Measurements from ENCODE around the gene MC1R.
A peak's percentile ranks its signal among the peaks of the same experiment; 100 is the strongest.

MC1R gene

DNA sequence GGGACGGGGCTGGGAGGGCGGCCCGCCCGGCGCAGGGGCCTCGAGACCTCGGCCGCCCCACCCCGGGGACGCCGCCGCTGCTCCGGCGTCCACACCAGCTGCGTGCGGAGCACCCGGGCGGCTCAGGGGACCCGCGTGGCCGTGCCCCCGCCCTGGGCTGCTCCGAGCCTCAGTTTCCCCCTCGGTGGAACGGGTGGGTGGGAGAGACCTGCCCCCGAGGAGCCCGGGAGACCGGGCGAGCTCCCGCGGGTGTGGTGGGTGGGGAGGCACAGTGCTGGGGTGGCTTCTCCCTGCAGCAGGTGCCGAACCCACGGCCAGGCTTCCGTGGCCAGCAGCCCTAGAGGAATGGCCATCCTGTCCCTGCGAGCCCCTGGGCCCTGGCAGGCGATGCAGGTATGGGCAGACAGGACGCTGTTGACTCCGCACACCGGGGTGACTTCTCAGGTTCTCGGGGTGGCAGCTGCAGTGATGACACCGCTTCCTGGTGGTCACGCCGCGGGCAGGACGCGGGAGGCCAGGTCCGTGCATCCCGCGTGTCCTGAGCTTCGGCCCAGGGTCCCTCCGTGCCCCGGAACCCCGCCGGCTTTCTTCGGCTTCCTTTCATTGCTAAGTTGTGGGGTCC lies 30.6 kb downstream of the MC1R start:
- Mint-ChIP-seq H3K27ac (peak overlapping the region; percentile 90), H3K4me1 (peaks cover 59 to 82% of the 10 kb centered on the region in 2 donors), H3K9me3 (peaks cover 0 to 2% of the 10 kb centered on the region in 2 donors), H3K4me3 (peak overlapping the region; percentile 86), H3K27me3 (no peaks in the 10 kb centered on the region), H3K36me3 (peaks cover 6% of the 10 kb centered on the region in 2 donors)
- no peak for ATAC-seq (replicated peaks)
- no peak for DNase-seq

DNA sequence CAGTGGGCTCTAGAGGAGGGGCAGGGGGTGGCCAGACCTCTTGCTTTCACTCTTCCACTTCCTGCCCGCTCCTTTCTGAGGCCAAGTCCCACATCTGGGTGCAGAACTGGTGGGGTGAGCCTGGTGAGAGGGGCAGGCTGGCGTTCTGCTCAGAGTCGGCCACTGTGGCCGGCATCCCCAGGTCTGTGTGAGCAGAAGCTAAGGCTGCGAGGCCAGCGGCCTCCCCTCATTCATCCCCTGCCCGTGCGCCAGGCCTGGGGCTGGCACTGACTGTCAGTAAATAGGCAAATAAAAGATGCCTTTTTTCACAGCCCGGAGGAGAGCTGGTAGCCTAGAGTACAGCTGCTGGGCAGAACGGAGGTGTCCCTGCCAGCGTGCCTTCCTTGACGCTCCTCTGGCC lies 31.1 kb downstream of the MC1R start:
- H3K9me3 Mint-ChIP-seq, result peaks cover 0 to 1% of the 10 kb centered on the region in 2 donors
- H3K36me3 Mint-ChIP-seq, result peaks cover 9 to 10% of the 10 kb centered on the region in 2 donors
- H3K4me1 Mint-ChIP-seq, result peaks cover 62 to 82% of the 10 kb centered on the region in 2 donors
- H3K27ac Mint-ChIP-seq, result peak overlapping the region; percentile 90
- no peak for ATAC-seq (replicated peaks)
- no peaks in the 10 kb centered on the region for H3K27me3 Mint-ChIP-seq
- H3K4me3 Mint-ChIP-seq, result peak overlapping the region; percentile 86
- no peak for DNase-seq

DNA sequence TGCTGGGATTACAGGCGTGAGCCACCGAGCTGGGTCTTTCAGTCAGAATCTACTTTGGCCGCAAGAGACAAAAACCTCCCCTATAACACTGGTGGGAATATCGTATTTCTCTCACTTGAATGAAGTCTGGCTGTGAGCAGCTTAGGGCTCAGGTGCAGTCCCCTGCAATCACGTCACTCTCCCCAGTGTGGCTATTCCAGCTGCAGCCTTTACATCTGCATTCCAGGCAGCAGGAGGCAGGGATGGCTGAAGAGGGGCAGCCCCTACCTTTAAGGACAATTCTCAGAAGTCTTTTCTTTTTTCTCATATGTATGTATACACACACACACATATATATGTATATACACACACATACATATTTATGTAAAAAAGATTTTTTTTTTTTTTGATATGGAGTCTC lies 32.8 kb downstream of the MC1R start:
- H3K27ac Mint-ChIP-seq, result no peak overlapping the region
- DNase-seq, result no peak
- H3K27me3 Mint-ChIP-seq, result no peaks in the 10 kb centered on the region
- H3K4me3 Mint-ChIP-seq, result no peak overlapping the region
- no peak for ATAC-seq (replicated peaks)
- peaks cover 16 to 18% of the 10 kb centered on the region in 2 donors for H3K36me3 Mint-ChIP-seq
- no peaks in the 10 kb centered on the region for H3K9me3 Mint-ChIP-seq
- H3K4me1 Mint-ChIP-seq, result peaks cover 61 to 87% of the 10 kb centered on the region in 2 donors

GRCh38 chr16:89952049-89952448 lies 33.4 kb downstream of the MC1R start:
- H3K4me3 Mint-ChIP-seq, result no peak overlapping the region
- no peak for ATAC-seq (replicated peaks)
- H3K9me3 Mint-ChIP-seq, result no peaks in the 10 kb centered on the region
- H3K36me3 Mint-ChIP-seq, result peaks cover 21 to 23% of the 10 kb centered on the region in 2 donors
- no peaks in the 10 kb centered on the region for H3K27me3 Mint-ChIP-seq
- DNase-seq, result no peak
- no peak overlapping the region for H3K27ac Mint-ChIP-seq
- H3K4me1 Mint-ChIP-seq, result peaks cover 64 to 87% of the 10 kb centered on the region in 2 donors

DNA sequence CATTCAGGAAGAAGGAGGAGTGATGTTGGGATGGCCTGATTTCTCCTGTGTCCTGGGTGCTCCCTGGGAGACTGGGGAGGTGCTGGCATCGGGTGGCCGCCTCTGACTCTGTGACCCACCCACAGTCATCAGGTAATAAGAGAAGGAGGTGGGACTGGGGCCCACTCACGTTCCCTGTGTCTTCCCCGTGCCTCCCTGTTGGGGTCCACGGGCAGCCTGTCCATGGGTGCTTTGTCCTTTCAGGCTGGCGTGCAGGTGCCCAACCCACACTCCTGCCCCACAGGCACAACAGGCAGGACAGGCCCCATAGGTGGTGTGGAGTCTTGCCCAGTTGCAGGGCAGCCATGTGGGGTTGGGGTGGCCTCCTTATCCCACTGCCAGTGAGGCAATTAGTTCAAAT lies 33.9 kb downstream of the MC1R start:
- H3K27me3 Mint-ChIP-seq, result no peaks in the 10 kb centered on the region
- DNase-seq, result no peak
- no peak overlapping the region for H3K27ac Mint-ChIP-seq
- H3K9me3 Mint-ChIP-seq, result no peaks in the 10 kb centered on the region
- no peak for ATAC-seq (replicated peaks)
- H3K36me3 Mint-ChIP-seq, result peaks cover 22 to 26% of the 10 kb centered on the region in 2 donors
- H3K4me3 Mint-ChIP-seq, result no peak overlapping the region
- H3K4me1 Mint-ChIP-seq, result peaks cover 62 to 87% of the 10 kb centered on the region in 2 donors

GRCh38 chr16:89953671-89954406 lies 35.2 kb downstream of the MC1R start:
- Mint-ChIP-seq H3K4me1 (peaks cover 58 to 87% of the 10 kb centered on the region in 2 donors), H3K9me3 (no peaks in the 10 kb centered on the region)

GRCh38 chr16:89954462-89954861 lies 35.8 kb downstream of the MC1R start:
- Mint-ChIP-seq H3K36me3 (peaks cover 34 to 44% of the 10 kb centered on the region in 2 donors), H3K27me3 (no peaks in the 10 kb centered on the region), H3K27ac (peak overlapping the region; percentile 42), H3K9me3 (no peaks in the 10 kb centered on the region), H3K4me1 (peaks cover 58 to 85% of the 10 kb centered on the region in 2 donors), H3K4me3 (peak overlapping the region in 1 of 2 donors; percentile 43)
- ATAC-seq (replicated peaks) (peak in 1 of 2 donors; percentile 13), DNase-seq (no peak)

More at GRCh38 chr16:89953671-89954406, 35.2 kb downstream of the MC1R start:
- Mint-ChIP-seq H3K36me3 (peaks cover 30 to 37% of the 10 kb centered on the region in 2 donors), H3K4me3 (peak overlapping the region; percentile 43 to 45), H3K27ac (peak overlapping the region; percentile 69), H3K27me3 (no peaks in the 10 kb centered on the region)
- ATAC-seq (replicated peaks) (peak; percentile 90 to 91), DNase-seq (peak; percentile 57)

DNA sequence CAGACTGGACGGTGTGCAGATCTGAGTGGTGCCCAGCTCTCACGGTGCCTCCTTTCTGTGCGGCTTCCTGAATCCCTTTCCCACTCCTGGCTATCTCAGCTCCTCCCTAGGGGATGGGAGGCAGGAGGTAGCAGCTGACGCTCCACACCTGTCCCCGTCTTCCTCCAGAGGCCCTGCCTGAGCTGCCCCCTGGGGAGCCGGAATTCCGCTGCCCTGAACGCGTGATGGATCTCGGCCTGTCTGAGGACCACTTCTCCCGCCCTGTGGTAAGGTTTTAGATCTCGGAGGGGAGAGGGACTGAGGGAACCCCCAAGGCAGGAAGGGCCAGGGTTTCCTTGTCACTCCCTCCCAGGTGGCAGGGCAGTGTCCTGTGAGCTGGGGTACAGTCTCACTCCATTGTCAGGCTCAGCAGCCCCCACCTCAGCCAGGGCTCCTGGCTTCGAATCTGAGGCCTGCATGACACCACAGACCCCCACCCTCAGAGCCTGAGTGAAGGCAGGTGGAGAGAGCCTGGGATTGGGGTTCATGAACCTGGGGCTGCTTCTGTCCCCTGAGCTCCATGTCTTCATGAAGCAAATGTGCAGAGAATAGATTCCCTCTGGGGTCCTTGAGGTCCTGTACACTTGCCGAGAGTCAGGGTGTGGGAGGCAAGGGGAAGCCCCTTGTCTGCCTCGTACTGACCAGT lies 36.5 kb downstream of the MC1R start:
- Mint-ChIP-seq H3K4me1 (peaks cover 57 to 84% of the 10 kb centered on the region in 2 donors), H3K9me3 (no peaks in the 10 kb centered on the region), H3K36me3 (peaks cover 39 to 50% of the 10 kb centered on the region in 2 donors), H3K4me3 (peak overlapping the region in 1 of 2 donors; percentile 71), H3K27ac (no peak overlapping the region), H3K27me3 (no peaks in the 10 kb centered on the region)
- ATAC-seq (replicated peaks) (no peak), DNase-seq (no peak)

DNA sequence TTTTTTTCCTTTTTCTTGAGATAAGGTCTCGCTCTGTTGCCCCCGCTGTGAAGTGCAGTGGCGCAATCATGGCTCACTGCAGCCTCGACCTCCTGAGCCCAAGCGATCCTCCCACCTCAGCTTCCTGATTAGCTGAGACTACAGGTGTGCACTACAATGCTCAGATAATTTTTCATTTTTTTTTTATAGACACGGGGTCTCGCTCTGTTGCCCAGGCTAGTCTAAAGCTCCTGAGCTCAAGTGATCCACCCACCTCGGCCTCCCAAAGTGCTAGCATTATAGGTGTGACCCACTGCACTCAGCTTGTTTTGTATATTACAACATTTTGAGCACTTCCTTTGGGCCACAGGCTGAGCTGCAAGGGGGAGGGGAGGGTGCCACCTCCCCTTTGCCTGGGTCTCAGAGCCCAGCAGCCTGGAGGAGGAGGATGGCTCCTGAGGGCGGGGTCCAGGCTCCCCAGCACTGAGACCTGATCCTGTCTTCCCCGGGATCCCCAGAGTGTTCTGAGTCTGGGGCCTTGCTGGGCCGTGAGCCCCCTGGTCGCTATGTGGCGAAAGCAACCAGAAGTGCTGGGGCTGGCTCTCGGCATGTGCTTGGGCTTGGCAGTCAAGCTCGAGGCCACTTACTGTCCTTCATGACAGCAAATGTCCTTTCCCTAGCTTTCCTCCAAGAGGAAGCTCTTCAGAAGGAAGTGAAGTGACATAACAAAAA lies 38.0 kb downstream of the MC1R start:
- Mint-ChIP-seq H3K27ac (no peak overlapping the region), H3K4me3 (no peak overlapping the region), H3K9me3 (no peaks in the 10 kb centered on the region), H3K27me3 (no peaks in the 10 kb centered on the region), H3K36me3 (peaks cover 44 to 59% of the 10 kb centered on the region in 2 donors), H3K4me1 (peaks cover 52 to 78% of the 10 kb centered on the region in 2 donors)
- ATAC-seq (replicated peaks), result no peak
- DNase-seq, result no peak

GRCh38 chr16:89957216-89957785 lies 38.6 kb downstream of the MC1R start:
- H3K4me1 Mint-ChIP-seq, result peaks cover 49 to 72% of the 10 kb centered on the region in 2 donors
- DNase-seq (no peak), ATAC-seq (replicated peaks) (no peak)
- H3K27ac Mint-ChIP-seq, result no peak overlapping the region
- H3K4me3 Mint-ChIP-seq, result no peak overlapping the region
- H3K36me3 Mint-ChIP-seq, result peaks cover 44 to 59% of the 10 kb centered on the region in 2 donors
- H3K9me3 Mint-ChIP-seq, result no peaks in the 10 kb centered on the region
- no peaks in the 10 kb centered on the region for H3K27me3 Mint-ChIP-seq

DNA sequence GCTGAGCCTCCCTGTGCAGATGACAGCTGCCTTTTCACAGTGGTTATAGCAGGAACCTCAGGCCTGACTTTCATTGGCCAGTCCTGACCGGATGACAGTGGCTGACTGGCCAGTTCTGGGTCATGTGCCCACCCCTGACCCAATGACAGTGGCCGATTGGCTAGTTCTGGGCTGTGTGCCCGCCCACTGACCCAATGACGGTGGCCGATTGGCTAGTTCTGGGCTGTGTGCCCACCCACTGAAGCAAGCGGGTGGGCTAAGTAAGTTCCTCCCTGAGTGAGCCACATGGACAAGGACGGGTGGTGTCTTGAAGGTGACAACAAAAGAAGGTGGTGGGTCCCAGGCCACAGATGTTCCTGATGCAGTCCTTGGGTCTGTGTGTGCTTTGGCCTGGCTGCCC lies 39.4 kb downstream of the MC1R start:
- H3K9me3 Mint-ChIP-seq, result no peaks in the 10 kb centered on the region
- no peaks in the 10 kb centered on the region for H3K27me3 Mint-ChIP-seq
- ATAC-seq (replicated peaks) (no peak), DNase-seq (no peak)
- H3K36me3 Mint-ChIP-seq, result peaks cover 44 to 59% of the 10 kb centered on the region in 2 donors
- H3K4me1 Mint-ChIP-seq, result peaks cover 43 to 64% of the 10 kb centered on the region in 2 donors
- no peak overlapping the region for H3K27ac Mint-ChIP-seq
- H3K4me3 Mint-ChIP-seq, result no peak overlapping the region

GRCh38 chr16:89958596-89958995 lies 39.9 kb downstream of the MC1R start:
- H3K4me3 Mint-ChIP-seq, result no peak overlapping the region
- no peaks in the 10 kb centered on the region for H3K27me3 Mint-ChIP-seq
- no peak overlapping the region for H3K27ac Mint-ChIP-seq
- DNase-seq (no peak), ATAC-seq (replicated peaks) (no peak)
- peaks cover 38 to 59% of the 10 kb centered on the region in 2 donors for H3K4me1 Mint-ChIP-seq
- peaks cover 45 to 61% of the 10 kb centered on the region in 2 donors for H3K36me3 Mint-ChIP-seq
- H3K9me3 Mint-ChIP-seq, result no peaks in the 10 kb centered on the region

- no peaks in the 10 kb centered on the region for H3K9me3 Mint-ChIP-seq
- H3K27me3 Mint-ChIP-seq, result no peaks in the 10 kb centered on the region
- H3K4me1 Mint-ChIP-seq, result peaks cover 18 to 44% of the 10 kb centered on the region in 2 donors
- DNase-seq (no peak), ATAC-seq (replicated peaks) (no peak)
- no peak overlapping the region for H3K27ac Mint-ChIP-seq
- H3K4me3 Mint-ChIP-seq, result no peak overlapping the region
- peaks cover 37 to 52% of the 10 kb centered on the region in 2 donors for H3K36me3 Mint-ChIP-seq
Measured at GRCh38 chr16:89960966-89961365, 42.3 kb downstream of the MC1R start.

DNA sequence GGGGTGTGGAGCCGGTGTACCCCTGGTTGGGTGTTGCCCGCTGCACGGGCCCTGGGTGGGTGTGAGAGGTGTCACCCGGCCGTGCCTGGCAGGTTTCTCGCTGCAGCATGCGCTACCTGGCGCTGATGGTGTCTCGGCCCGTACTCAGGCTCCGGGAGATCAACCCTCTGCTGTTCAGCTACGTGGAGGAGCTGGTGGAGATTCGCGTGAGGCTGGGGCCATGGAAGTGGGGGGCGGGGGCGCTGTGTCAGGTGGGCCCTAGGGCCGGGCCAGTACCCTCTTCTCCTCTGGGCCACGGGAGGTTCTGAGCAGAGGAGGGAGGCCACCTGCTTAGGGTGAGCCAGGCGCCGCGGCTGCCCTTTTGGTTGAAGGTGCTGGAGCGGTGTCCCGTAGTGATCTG lies 43.3 kb downstream of the MC1R start:
- Mint-ChIP-seq H3K4me3 (no peak overlapping the region), H3K27ac (no peak overlapping the region), H3K9me3 (no peaks in the 10 kb centered on the region), H3K27me3 (no peaks in the 10 kb centered on the region), H3K36me3 (peaks cover 33 to 48% of the 10 kb centered on the region in 2 donors), H3K4me1 (peaks cover 14 to 36% of the 10 kb centered on the region in 2 donors)
- no peak for DNase-seq
- no peak for ATAC-seq (replicated peaks)
